H1 (cell line): ENCODE measurements around the gene RERE. TPM values are rescaled to one million over a fixed set of nuclear protein-coding genes. Genes with fewer than 3 reads are reported as not detected.

Experiments
- CTCF ChIA-PET: fragments of 300-600 bp; sonication (Branson Sonifier 250); formaldehyde crosslinking; loops from one replicate; lab custom pipeline; 2021; ENCODE audit not compliant: partially characterized antibody; lab: Charles Lee
- POLR2A ChIA-PET: fragments of 300-600 bp; sonication (Branson Sonifier 250); formaldehyde crosslinking; loops from one replicate; lab custom pipeline; 2021; ENCODE audit warnings: inconsistent platforms; ENCODE audit not compliant: partially characterized antibody; lab: Charles Lee
- DNase-seq, 2 experiments: peaks; one replicate each; pipeline versions ENCODE4 v3.0.0 to v3.0.0-alpha.2; 2010 to 2022; ENCODE audit warnings: low spot score in 2 of 2, low read depth in 1 of 2, mixed read lengths in 1 of 2
- FAIRE-seq: peaks from 2 replicates; lab custom pipeline; 2011; peaks lifted over from hg19 to GRCh38; lab: Jason Lieb, UNC
- H2AFZ ChIP-seq: 2 replicates; pipeline ENCODE4 v1.8.1; 2012; ENCODE audit warnings: low read length, inconsistent platforms
- H2AK5ac ChIP-seq: 2 replicates; pipeline ENCODE4 v1.6.1; 2013; ENCODE audit warnings: low read depth, low read length
- H2BK120ac ChIP-seq: replicated peaks from 2 replicates; pipeline ENCODE3; 2013; ENCODE audit warnings: low read depth, low read length, inconsistent platforms
- H2BK12ac ChIP-seq: 2 replicates; pipeline ENCODE4 v1.6.1; 2013; ENCODE audit warnings: low read depth, low read length
- H2BK15ac ChIP-seq: 2 replicates; pipeline ENCODE4 v1.6.1; 2013; ENCODE audit warnings: low read length
- H2BK20ac ChIP-seq: 2 replicates; pipeline ENCODE4 v1.6.1; 2013; ENCODE audit warnings: low read length
- H2BK5ac ChIP-seq: 2 replicates; pipeline ENCODE4 v1.6.1; 2013; ENCODE audit warnings: low read depth, low read length
- H3K14ac ChIP-seq: 2 replicates; pipeline ENCODE4 v1.6.1; 2013; ENCODE audit warnings: inconsistent platforms; ENCODE audit not compliant: insufficient read length
- H3K18ac ChIP-seq: 2 replicates; pipeline ENCODE4 v1.6.1; 2013; ENCODE audit warnings: low read length; ENCODE audit errors: extremely low read depth
- H3K23ac ChIP-seq: 2 replicates; pipeline ENCODE4 v1.6.1; 2013; ENCODE audit warnings: inconsistent platforms; ENCODE audit not compliant: insufficient read length
- H3K23me2 ChIP-seq: 2 replicates; pipeline ENCODE4 v1.6.1; 2013; ENCODE audit warnings: low read depth, low read length
- H3K27ac ChIP-seq: 2 replicates; pipeline ENCODE4 v1.6.1; 2011; ENCODE audit warnings: low read depth, low read length, inconsistent platforms
- H3K27me3 ChIP-seq, 4 experiments: replicated peaks in 1 of 4; 1 replicate in 1 of 4; 2 replicates in 3 of 4; pipeline versions ENCODE4 v1.6.1 to v1.8.1; 2011 to 2013; ENCODE audit warnings: low read length in 3 of 4, mild to moderate bottlenecking in 3 of 4, inconsistent platforms in 2 of 4, mixed read lengths in 2 of 4, moderate library complexity in 1 of 4; ENCODE audit not compliant: control insufficient read depth in 3 of 4, insufficient read depth in 3 of 4; ENCODE audit errors: extremely low read depth in 1 of 4
- H3K36me3 ChIP-seq, 4 experiments: 2 replicates each; pipeline versions ENCODE4 v1.6.1 to v1.8.1; 2011 to 2013; ENCODE audit warnings: mild to moderate bottlenecking in 4 of 4, low read length in 3 of 4, moderate library complexity in 2 of 4, control low read depth in 1 of 4, inconsistent platforms in 1 of 4; ENCODE audit not compliant: insufficient read depth in 4 of 4, control insufficient read depth in 2 of 4
- H3K4ac ChIP-seq: replicated peaks from 2 replicates; pipeline ENCODE3; 2013; ENCODE audit warnings: low read length, low read depth, mixed read lengths, inconsistent platforms; ENCODE audit not compliant: insufficient read length
- H3K4me1 ChIP-seq, 4 experiments: replicated peaks in 1 of 4; 1 replicate in 1 of 4; 2 replicates in 3 of 4; pipeline versions ENCODE4 v1.6.1 to v1.8.1; 2011 to 2013; ENCODE audit warnings: low read length in 3 of 4, inconsistent platforms in 2 of 4, mixed read lengths in 1 of 4; ENCODE audit not compliant: insufficient read depth in 4 of 4, control insufficient read depth in 3 of 4
- H3K4me2 ChIP-seq, 2 experiments: 2 replicates each; pipeline versions ENCODE4 v1.6.1 to v1.8.1; 2011 to 2013; ENCODE audit warnings: low read depth in 2 of 2, low read length in 2 of 2, control low read depth in 1 of 2, inconsistent platforms in 1 of 2, mild to moderate bottlenecking in 1 of 2; ENCODE audit not compliant: insufficient read depth in 1 of 2
- H3K4me3 ChIP-seq, 4 experiments: fragments of 200-600, 300-600 bp in 1 of 4; sonication (generic), shearing (Covaris generic), sonication (Bioruptor Twin) in 1 of 4; 2 replicates each; pipeline versions ENCODE4 v1.5.1 to v1.8.1; 2011 to 2016; ENCODE audit warnings: low read length in 4 of 4, low read depth in 3 of 4, control low read depth in 2 of 4, inconsistent platforms in 2 of 4, mild to moderate bottlenecking in 2 of 4, mixed read lengths in 1 of 4, moderate library complexity in 1 of 4; ENCODE audit not compliant: insufficient read depth in 2 of 4; ENCODE audit errors: extremely low read depth in 1 of 4
- H3K56ac ChIP-seq: replicated peaks from 2 replicates; pipeline ENCODE3; 2013; ENCODE audit warnings: low read depth, mild to moderate bottlenecking, mixed read lengths, low read length, inconsistent platforms; ENCODE audit not compliant: insufficient read length
- H3K79me1 ChIP-seq: 2 replicates; pipeline ENCODE4 v1.6.1; 2013; ENCODE audit warnings: low read depth, low read length, control low read depth
- H3K79me2 ChIP-seq, 2 experiments: 2 replicates each; pipeline versions ENCODE4 v1.6.1 to v1.8.1; 2012 to 2013; ENCODE audit warnings: low read length in 2 of 2, mild to moderate bottlenecking in 2 of 2, inconsistent platforms in 1 of 2; ENCODE audit not compliant: insufficient read depth in 2 of 2, control insufficient read depth in 1 of 2
- H3K9ac ChIP-seq, 4 experiments: replicated peaks in 1 of 4; 1 replicate in 1 of 4; 2 replicates in 3 of 4; pipeline versions ENCODE4 v1.6.1 to v1.8.1; 2011 to 2013; ENCODE audit warnings: low read depth in 3 of 4, low read length in 3 of 4, control low read depth in 2 of 4, mild to moderate bottlenecking in 2 of 4, moderate library complexity in 2 of 4, inconsistent platforms in 1 of 4; ENCODE audit errors: extremely low read depth in 1 of 4
- H3K9me3 ChIP-seq, 2 experiments: 2 replicates each; pipeline versions ENCODE4 v1.6.1 to v1.8.1; 2012 to 2013; ENCODE audit warnings: mild to moderate bottlenecking in 2 of 2, moderate library complexity in 2 of 2, control low read depth in 1 of 2, inconsistent platforms in 1 of 2, low read depth in 1 of 2, low read length in 1 of 2, mixed read lengths in 1 of 2; ENCODE audit not compliant: insufficient read depth in 2 of 2
- H4K20me1 ChIP-seq, 2 experiments: replicated peaks in 1 of 2; 2 replicates each; pipeline versions ENCODE3 to v1.8.1; 2011 to 2013; ENCODE audit warnings: inconsistent platforms in 2 of 2, low read length in 2 of 2, mild to moderate bottlenecking in 1 of 2; ENCODE audit not compliant: insufficient read depth in 2 of 2, control insufficient read depth in 1 of 2
- H4K5ac ChIP-seq: 2 replicates; pipeline ENCODE4 v1.6.1; 2013; ENCODE audit warnings: low read length, low read depth, mixed read lengths, inconsistent platforms; ENCODE audit not compliant: insufficient read length
- H4K8ac ChIP-seq: 2 replicates; pipeline ENCODE4 v1.8.0; 2013; ENCODE audit warnings: mild to moderate bottlenecking, moderate library complexity, low read length, inconsistent platforms; ENCODE audit not compliant: insufficient read depth; ENCODE audit errors: extremely low read depth
- H4K91ac ChIP-seq: replicated peaks from 2 replicates; pipeline ENCODE3; 2013; ENCODE audit warnings: low read length, mixed read lengths, inconsistent platforms; ENCODE audit not compliant: insufficient read length
- BCL11A ChIP-seq, 2 experiments: IDR thresholded peaks; one replicate each; pipeline ENCODE4 v1.6.1; 2011; ENCODE audit warnings: low read depth in 2 of 2, low read length in 2 of 2, mild to moderate bottlenecking in 2 of 2
- CEBPB ChIP-seq: IDR thresholded peaks from 2 replicates; pipeline ENCODE4 v1.6.1; 2012; ENCODE audit warnings: low read depth, low read length
- CTBP2 ChIP-seq: IDR thresholded peaks from 2 replicates; pipeline ENCODE4 v1.7.0; 2011; ENCODE audit warnings: borderline replicate concordance, mild to moderate bottlenecking, moderate library complexity, mixed read lengths, low read length; ENCODE audit not compliant: insufficient read depth, insufficient read length
- CTCF ChIP-seq, 3 experiments: IDR thresholded peaks; 1 replicate in 2 of 3; 2 replicates in 1 of 3; pipeline versions ENCODE4 v1.5.1 to v1.6.1; 2011; ENCODE audit warnings: low read length in 3 of 3, mild to moderate bottlenecking in 3 of 3, inconsistent platforms in 2 of 3, low read depth in 1 of 3, moderate library complexity in 1 of 3; ENCODE audit not compliant: insufficient read depth in 1 of 3; ENCODE audit errors: control extremely low read depth in 1 of 3
- EZH2 ChIP-seq: fragments of 200-600 bp; sonication (generic); IDR thresholded peaks from 2 replicates; pipeline ENCODE4 v1.7.1; 2012; ENCODE audit warnings: low read depth, mild to moderate bottlenecking, moderate library complexity, low read length, inconsistent platforms; ENCODE audit not compliant: severe bottlenecking
- RNF2 ChIP-seq: fragments of 200-900, 300-1000 bp; sonication (generic); IDR thresholded peaks from 2 replicates; pipeline ENCODE4 v1.7.1; 2016; ENCODE audit warnings: borderline replicate concordance, low read depth, mild to moderate bottlenecking, antibody characterized with exemption, low read length; ENCODE audit not compliant: poor library complexity, severe bottlenecking; ENCODE audit errors: missing control alignments
- SIN3A ChIP-seq, 2 experiments: IDR thresholded peaks in 1 of 2; conservative IDR thresholded peaks in 1 of 2; 2 replicates each; pipeline ENCODE4 v1.6.1; 2011 to 2012; ENCODE audit warnings: low read length in 2 of 2, improper control_type of control experiment in 1 of 2, low read depth in 1 of 2, mild to moderate bottlenecking in 1 of 2
- TCF12 ChIP-seq: IDR thresholded peaks from 2 replicates; pipeline ENCODE4 v1.6.1; 2011; ENCODE audit warnings: low read depth, mild to moderate bottlenecking, low read length
- WGBS, 2 experiments: shearing (Covaris generic) in 1 of 2; methylation state at CpG; one replicate each; pipeline versions ENCODE4 v1.1.6 to v1.1.7; 2013 to 2015; ENCODE audit warnings: low lambda C conversion rate in 2 of 2, mixed read lengths in 2 of 2, inconsistent platforms in 1 of 2, low coverage in 1 of 2, missing lambda C conversion rate in 1 of 2; ENCODE audit not compliant: insufficient replicate concordance in 2 of 2, insufficient coverage in 1 of 2, insufficient read length in 1 of 2; ENCODE audit errors: extremely low coverage in 1 of 2, missing lambda C conversion rate in 1 of 2; 5-methylcytosine and 5-hydroxymethylcytosine counted together
- polyA plus RNA-seq, 7 experiments: library from polyadenylated mRNA; depleted of rRNA in 3 of 7; stranded (reverse) in 5 of 7; unstranded in 2 of 7; fragments of >200 nt in 5 of 7; fragments of 200-250 nt in 2 of 7; gene quantifications; 1 replicate in 5 of 7; 2 replicates in 1 of 7; 4 replicates in 1 of 7; pipeline versions ENCODE4 v1.2.1 to v1.2.3, GENCODE V29; 2011 to 2013; ENCODE audit warnings: missing spikeins in 2 of 7, mixed read lengths in 2 of 7
- total RNA-seq: library from RNA; stranded (reverse); fragmentation: NEBNext Ultra II Directional; extraction: Animal tissue kit (Norgen Biotek cat#: 25700); gene quantifications from 2 replicates; pipeline ENCODE4 v1.2.1, GENCODE V29; 2021

RERE gene
- total and polyA plus RNA-seq, 2 of the 8 experiments (the other 6 are each of a cell fraction or from before 2014, with no cell fraction given) = 15.3 to 142 TPM

DNA sequence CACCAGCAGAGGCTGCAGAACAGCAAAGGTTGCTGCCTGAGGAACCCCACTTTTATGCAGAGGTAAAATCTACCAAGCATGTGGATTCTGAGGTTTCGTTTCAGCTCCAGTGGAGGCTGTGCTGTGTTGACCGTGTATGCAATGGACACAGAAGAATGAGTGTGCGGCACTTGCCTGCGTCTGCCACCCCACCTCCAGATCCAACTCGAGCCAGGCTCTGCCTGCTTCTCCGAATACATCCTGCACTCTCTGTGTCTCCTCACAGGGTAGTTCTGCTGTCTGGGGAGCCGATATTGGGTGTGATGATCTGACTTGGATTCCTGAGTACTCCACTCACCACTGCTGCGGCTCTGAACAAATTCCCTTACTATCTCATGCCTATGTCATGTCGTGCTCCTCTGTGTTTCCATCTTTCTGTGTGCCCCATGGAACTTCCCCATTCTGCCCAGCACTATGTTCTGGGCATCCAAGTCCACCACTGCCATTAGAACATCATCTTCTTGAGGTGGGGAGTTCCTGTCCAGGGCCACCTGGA, 369.8 kb downstream of the RERE start:
- Histone ChIP-seq H4K91ac (no peak overlapping the region), H3K36me3 (peaks cover 0 to 2% (median 0%) of the 10 kb centered on the region in 4 experiments; a peak in 3 of 8 replicates), H3K4ac (no peak overlapping the region), H2BK20ac (no peak overlapping the region), H3K27me3 (no peaks in the 10 kb centered on the region), H2BK120ac (no peak overlapping the region), H3K27ac (no peak overlapping the region), H3K23me2 (no peaks in the 10 kb centered on the region), H3K79me2 (peaks cover 0 to 29% of the 10 kb centered on the region in 2 experiments; a peak in 2 of 4 replicates), H4K20me1 (peaks cover 2 to 7% of the 10 kb centered on the region in 2 experiments), H2BK15ac (no peak overlapping the region), H3K4me3 (no peak overlapping the region), H3K9ac (no peak overlapping the region), H3K56ac (no peak overlapping the region), H3K79me1 (peaks cover 2% of the 10 kb centered on the region; the same call in 1 of the 2 replicates), H3K18ac (no peak overlapping the region), H3K4me2 (no peak overlapping the region), H4K8ac (no peak overlapping the region), H2BK12ac (no peak overlapping the region), H2BK5ac (no peak overlapping the region), H2AFZ (no peak overlapping the region), H4K5ac (no peak overlapping the region), H2AK5ac (no peak overlapping the region), H3K23ac (no peak overlapping the region), H3K4me1 (peaks cover 4 to 22% (median 15%) of the 10 kb centered on the region in 4 experiments), H3K14ac (no peak overlapping the region), H3K9me3 (peaks cover 0 to 2% of the 10 kb centered on the region in 2 experiments; a peak in 1 of 4 replicates)
- FAIRE-seq (no peak), DNase-seq (no peak)
- ChIA-PET POLR2A (no interaction called here), CTCF (no interaction called here)
- WGBS, 2 experiments = 87% methylated on average over 9 of the region's 9 CpGs; no CpG with 5 or more reads in 1 of the 2 experiments
- TF ChIP-seq TCF12 (no peak), CTBP2 (no peak), CEBPB (no peak), CTCF (IDR thresholded peaks at IDR 0.05; ENCODE audit: control extremely low read depth in 1 of 3, insufficient read depth in 1 of 3, low read depth in 1 of 3, low read length in 3 of 3) (no peak), EZH2 (no peak), RNF2 (no peak), BCL11A (IDR thresholded peaks at IDR 0.05; ENCODE audit: low read depth in 2 of 2, low read length in 2 of 2) (no peak), SIN3A (conservative IDR thresholded peaks at IDR 0.05 in 1 of 2, IDR thresholded peaks at IDR 0.05 in 1 of 2; ENCODE audit: low read depth in 1 of 2, low read length in 2 of 2) (no peak)
